PC-3 (cell line): ENCODE data around the gene TGM3. TPM values are rescaled to one million over a fixed set of nuclear protein-coding genes. Genes with fewer than 3 reads are reported as not detected.

Source experiments
- ATAC-seq: fragments of 200-7000 bp; cut with Tn5 transposase; 2 replicates; pipeline ENCODE4 v1.9.1; 2020; ENCODE audit warnings: mild to moderate bottlenecking, moderate library complexity
- BruUV-seq: library from RNA; stranded (reverse); fragments of 400-500 nt; replicated peaks from 2 replicates; lab custom pipeline; 2021; lab: Mats Ljungman, UMichigan
- CTCF ChIA-PET: fragments of 300-600 bp; sonication (Branson Sonifier 250); formaldehyde crosslinking; loops from one replicate; lab custom pipeline; 2022; ENCODE audit warnings: antibody characterized with exemption; lab: Charles Lee
- POLR2A ChIA-PET: fragments of 300-600 bp; sonication (Branson Sonifier 250); formaldehyde crosslinking; loops from one replicate; lab custom pipeline; 2022; ENCODE audit warnings: antibody characterized with exemption; ENCODE audit not compliant: unreplicated experiment; lab: Charles Lee
- DNase-seq: peaks from one replicate; pipeline ENCODE4 v3.0.0-alpha.2; 2015
- H2AFZ ChIP-seq: fragments of 300-600 bp; sonication (generic); 2 replicates; pipeline ENCODE4 v1.6.0; 2016; ENCODE audit warnings: antibody characterized with exemption, low read length
- H3F3A ChIP-seq: fragments of 300-600 bp; sonication (generic); one replicate; pipeline ENCODE4 v1.6.0; 2017; ENCODE audit warnings: antibody characterized with exemption, low read length, control low read depth, mild to moderate bottlenecking; ENCODE audit not compliant: unreplicated experiment
- H3K27ac ChIP-seq: fragments of 300-600 bp; sonication (generic); 2 replicates; pipeline ENCODE4 v1.5.1; 2016; ENCODE audit warnings: mild to moderate bottlenecking, low read length
- H3K27me3 ChIP-seq: fragments of 300-600 bp; sonication (generic); 2 replicates; pipeline ENCODE4 v1.6.1; 2016; ENCODE audit warnings: low read length, mixed read lengths
- H3K36me3 ChIP-seq: fragments of 300-600 bp; sonication (generic); 2 replicates; pipeline ENCODE4 v1.6.1; 2016; ENCODE audit warnings: low read depth, mixed run types, low read length, mixed read lengths
- H3K4me1 ChIP-seq: fragments of 300-600 bp; sonication (generic); 2 replicates; pipeline ENCODE4 v1.5.1; 2016; ENCODE audit warnings: low read length; ENCODE audit not compliant: insufficient read depth
- H3K4me2 ChIP-seq: fragments of 300-600 bp; sonication (generic); 2 replicates; pipeline ENCODE4 v1.6.0; 2016; ENCODE audit warnings: low read length
- H3K4me3 ChIP-seq: fragments of 300-600 bp; sonication (generic); 2 replicates; pipeline ENCODE4 v1.5.1; 2016; ENCODE audit warnings: mild to moderate bottlenecking, low read length, mixed read lengths
- H3K79me2 ChIP-seq: fragments of 300-600 bp; sonication (generic); 2 replicates; pipeline ENCODE4 v1.6.1; 2017; ENCODE audit warnings: low read length, mixed read lengths
- H3K9ac ChIP-seq: fragments of 300-600 bp; sonication (generic); 2 replicates; pipeline ENCODE4 v1.6.0; 2016; ENCODE audit warnings: mild to moderate bottlenecking, low read length
- H3K9me2 ChIP-seq: fragments of 300-600 bp; sonication (generic); replicated peaks from 2 replicates; pipeline ENCODE4 v1.6.1; 2016; ENCODE audit warnings: mixed run types, low read length, mixed read lengths
- H3K9me3 ChIP-seq: fragments of 300-600 bp; sonication (generic); 2 replicates; pipeline ENCODE4 v1.6.1; 2016; ENCODE audit warnings: low read length, mixed read lengths
- H4K20me1 ChIP-seq: fragments of 300-600 bp; sonication (generic); 2 replicates; pipeline ENCODE4 v1.6.1; 2016; ENCODE audit warnings: low read length, mixed read lengths
- EZH2 ChIP-seq: fragments of 300-600 bp; sonication (generic); IDR thresholded peaks from one replicate; pipeline ENCODE4 v1.6.1; 2017; ENCODE audit warnings: antibody characterized with exemption, mild to moderate bottlenecking, low read length; ENCODE audit not compliant: unreplicated experiment
- EZH2phosphoT487 ChIP-seq: fragments of 300-600 bp; sonication (generic); IDR thresholded peaks from 2 replicates; pipeline ENCODE4 v1.6.1; 2018; ENCODE audit warnings: mild to moderate bottlenecking, antibody characterized with exemption, low read length, borderline replicate concordance
- intact Hi-C: fragments of 100-400 bp; cut with micrococcal nuclease; formaldehyde crosslinking; loops from 2 replicates; pipeline ENCODE4 v1.9.0; 2023
- total RNA-seq: library from RNA; depleted of rRNA; stranded (reverse); fragments of >200 nt; gene quantifications from 2 replicates; pipeline ENCODE4 v1.2.3, GENCODE V29; 2014
- TF ChIP-seq, protein P1 (sequence below): fragments of 300-600 bp; sonication (generic); conservative IDR thresholded peaks from 2 replicates; pipeline ENCODE4 v1.5.1; 2017; ENCODE audit warnings: antibody characterized with exemption, low read depth, mild to moderate bottlenecking, low read length

Gene TGM3
- total RNA-seq, 1 experiment from 2014 or later: not detected

DNA sequence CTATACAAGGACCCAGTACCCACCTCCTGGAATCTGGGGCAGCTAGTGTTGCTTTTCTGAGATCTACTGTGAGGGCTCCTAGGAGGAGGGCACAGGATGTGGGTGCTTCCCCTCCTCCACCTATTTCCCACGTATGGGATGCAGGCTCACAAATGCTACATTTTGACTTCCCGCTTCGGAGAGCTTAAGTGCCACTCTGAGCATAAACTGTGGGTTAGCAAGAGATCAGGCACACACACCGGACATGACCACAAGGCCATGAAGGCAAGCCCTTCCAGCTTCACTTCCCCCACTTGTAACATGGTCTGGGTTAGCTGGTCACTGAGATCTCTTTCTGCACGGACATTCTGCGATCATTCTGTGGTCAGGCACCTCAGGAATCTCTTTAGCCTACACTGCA is 15.7 kb upstream of the TGM3 start:
- TF ChIP-seq EZH2 (no peak), EZH2phosphoT487 (no peak)
- TF ChIP-seq, protein P1, sequence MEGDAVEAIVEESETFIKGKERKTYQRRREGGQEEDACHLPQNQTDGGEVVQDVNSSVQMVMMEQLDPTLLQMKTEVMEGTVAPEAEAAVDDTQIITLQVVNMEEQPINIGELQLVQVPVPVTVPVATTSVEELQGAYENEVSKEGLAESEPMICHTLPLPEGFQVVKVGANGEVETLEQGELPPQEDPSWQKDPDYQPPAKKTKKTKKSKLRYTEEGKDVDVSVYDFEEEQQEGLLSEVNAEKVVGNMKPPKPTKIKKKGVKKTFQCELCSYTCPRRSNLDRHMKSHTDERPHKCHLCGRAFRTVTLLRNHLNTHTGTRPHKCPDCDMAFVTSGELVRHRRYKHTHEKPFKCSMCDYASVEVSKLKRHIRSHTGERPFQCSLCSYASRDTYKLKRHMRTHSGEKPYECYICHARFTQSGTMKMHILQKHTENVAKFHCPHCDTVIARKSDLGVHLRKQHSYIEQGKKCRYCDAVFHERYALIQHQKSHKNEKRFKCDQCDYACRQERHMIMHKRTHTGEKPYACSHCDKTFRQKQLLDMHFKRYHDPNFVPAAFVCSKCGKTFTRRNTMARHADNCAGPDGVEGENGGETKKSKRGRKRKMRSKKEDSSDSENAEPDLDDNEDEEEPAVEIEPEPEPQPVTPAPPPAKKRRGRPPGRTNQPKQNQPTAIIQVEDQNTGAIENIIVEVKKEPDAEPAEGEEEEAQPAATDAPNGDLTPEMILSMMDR: no peak
- Histone ChIP-seq H3K4me3 (no peak overlapping the region), H3F3A (no peaks in the 10 kb centered on the region), H3K79me2 (no peaks in the 10 kb centered on the region), H3K9ac (no peak overlapping the region), H3K9me3 (no peaks in the 10 kb centered on the region), H3K9me2 (no peaks in the 10 kb centered on the region), H3K36me3 (no peaks in the 10 kb centered on the region), H3K4me2 (no peak overlapping the region), H4K20me1 (no peaks in the 10 kb centered on the region), H3K27ac (no peak overlapping the region), H3K4me1 (peaks cover 12% of the 10 kb centered on the region), H3K27me3 (peaks cover 42% of the 10 kb centered on the region), H2AFZ (no peak overlapping the region)
- ChIA-PET CTCF (no interaction called here), POLR2A (no interaction called here)
- DNase-seq (no peak), ATAC-seq (no peak)
- no TSS peak for BruUV-seq
- intact Hi-C loops: no loop called here

DNA sequence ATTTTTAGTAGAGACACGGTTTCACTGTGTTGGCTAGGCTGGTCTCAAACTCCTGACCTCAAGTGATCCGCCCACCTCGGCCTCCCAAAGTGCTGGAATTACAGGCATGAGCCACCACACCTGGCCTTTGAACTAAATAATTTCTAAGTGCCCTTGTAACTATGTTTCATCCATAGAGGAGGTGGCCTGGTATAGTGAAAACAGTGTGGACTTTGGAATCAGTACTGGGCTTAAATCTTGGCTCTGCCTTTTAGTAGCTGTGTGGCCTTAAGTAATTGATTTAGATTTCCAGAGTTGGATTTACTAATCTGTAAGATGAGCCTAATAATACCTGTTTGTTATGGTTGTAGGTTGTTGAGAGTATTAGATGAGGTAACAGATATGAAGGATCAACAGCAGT is 14.2 kb upstream of the TGM3 start:
- Histone ChIP-seq H3K4me1 (peaks cover 22% of the 10 kb centered on the region), H3F3A (no peaks in the 10 kb centered on the region), H4K20me1 (no peaks in the 10 kb centered on the region), H2AFZ (no peak overlapping the region), H3K4me2 (no peak overlapping the region), H3K9me3 (no peaks in the 10 kb centered on the region), H3K27ac (no peak overlapping the region), H3K4me3 (no peak overlapping the region), H3K36me3 (no peaks in the 10 kb centered on the region), H3K9me2 (no peaks in the 10 kb centered on the region), H3K9ac (no peak overlapping the region), H3K27me3 (peaks cover 30% of the 10 kb centered on the region), H3K79me2 (no peaks in the 10 kb centered on the region)
- no TSS peak for BruUV-seq
- DNase-seq (no peak), ATAC-seq (no peak)
- TF ChIP-seq EZH2phosphoT487 (no peak), EZH2 (no peak)
- TF ChIP-seq, protein P1: no peak
- ChIA-PET CTCF (no interaction called here), POLR2A (no interaction called here)
- intact Hi-C loops: no loop called here

DNA sequence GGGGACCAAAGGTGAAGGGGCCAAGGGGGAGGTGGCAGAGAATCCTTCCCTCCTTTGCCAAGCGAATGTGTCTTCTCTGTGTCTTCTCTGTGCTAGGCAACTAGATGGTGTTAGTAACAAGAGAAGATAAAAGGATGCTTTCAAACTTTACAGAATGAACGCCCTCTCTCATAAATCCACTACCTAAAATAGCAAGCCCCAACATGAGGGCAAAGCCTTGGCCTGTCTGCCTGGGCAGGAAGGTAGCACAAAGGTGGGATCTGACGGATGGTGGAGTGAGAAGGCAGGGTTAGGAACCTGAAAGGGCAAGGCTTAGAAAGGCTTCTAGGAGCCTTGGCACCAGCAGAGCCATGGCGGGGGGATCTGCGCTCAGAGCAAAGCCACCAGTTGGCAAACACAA is 13.6 kb upstream of the TGM3 start:
- ChIA-PET CTCF (no interaction called here), POLR2A (no interaction called here)
- Histone ChIP-seq H2AFZ (no peak overlapping the region), H3K9me2 (no peaks in the 10 kb centered on the region), H3K36me3 (no peaks in the 10 kb centered on the region), H3K9ac (no peak overlapping the region), H3K27me3 (peaks cover 23% of the 10 kb centered on the region), H3F3A (no peaks in the 10 kb centered on the region), H3K4me2 (no peak overlapping the region), H3K9me3 (no peaks in the 10 kb centered on the region), H4K20me1 (no peaks in the 10 kb centered on the region), H3K79me2 (no peaks in the 10 kb centered on the region), H3K4me3 (no peak overlapping the region), H3K4me1 (peaks cover 22% of the 10 kb centered on the region), H3K27ac (no peak overlapping the region)
- TF ChIP-seq, protein P1: no peak
- TF ChIP-seq EZH2 (no peak), EZH2phosphoT487 (no peak)
- ATAC-seq (no peak), DNase-seq (no peak)
- intact Hi-C loops: no loop called here
- no TSS peak for BruUV-seq
